ENCODE data around the gene SCARB1. TPM values are rescaled to one million over a fixed set of nuclear protein-coding genes. Genes with fewer than 3 reads are reported as not detected.

The SCARB1 gene
- total and polyA plus RNA-seq, 2 of the 13 experiments (the other 11 are each of a cell fraction or from before 2014, with no cell fraction given) = 63.4 to 160 TPM

GRCh38 chr12:124821252-124822200 lies 42.1 kb downstream of the SCARB1 start (continued):
- no peak for TF ChIP-seq ATF7 (IDR thresholded peaks at IDR 0.05)
- 0 out of 2 replicates have a peak, but pooled peaks have one; percentile 41 for TF ChIP-seq ATF7 (CRISPR knock-in tag; IDR thresholded peaks at IDR 0.05)
- TF ChIP-seq SIN3A (IDR thresholded peaks at IDR 0.05; ENCODE audit: borderline replicate concordance, low read depth, low read length) = no peak
- TF ChIP-seq ZNF530 (CRISPR knock-in tag; IDR thresholded peaks at IDR 0.05; ENCODE audit: low read depth) = no peak
- TF ChIP-seq NFYC (CRISPR knock-in tag; IDR thresholded peaks at IDR 0.05) = no peak
- no peak for TF ChIP-seq HDAC6 (IDR thresholded peaks at IDR 0.05; ENCODE audit: low read depth, low read length)
- no peak for TF ChIP-seq ZNF275 (CRISPR knock-in tag; IDR thresholded peaks at IDR 0.05; ENCODE audit: borderline replicate concordance)
- TF ChIP-seq ATRX (CRISPR knock-in tag; IDR thresholded peaks at IDR 0.05; ENCODE audit: borderline replicate concordance) = no peak
- no peak for TF ChIP-seq AKNA (CRISPR knock-in tag; IDR thresholded peaks at IDR 0.05; ENCODE audit: borderline replicate concordance)
- TF ChIP-seq, protein P1, sequence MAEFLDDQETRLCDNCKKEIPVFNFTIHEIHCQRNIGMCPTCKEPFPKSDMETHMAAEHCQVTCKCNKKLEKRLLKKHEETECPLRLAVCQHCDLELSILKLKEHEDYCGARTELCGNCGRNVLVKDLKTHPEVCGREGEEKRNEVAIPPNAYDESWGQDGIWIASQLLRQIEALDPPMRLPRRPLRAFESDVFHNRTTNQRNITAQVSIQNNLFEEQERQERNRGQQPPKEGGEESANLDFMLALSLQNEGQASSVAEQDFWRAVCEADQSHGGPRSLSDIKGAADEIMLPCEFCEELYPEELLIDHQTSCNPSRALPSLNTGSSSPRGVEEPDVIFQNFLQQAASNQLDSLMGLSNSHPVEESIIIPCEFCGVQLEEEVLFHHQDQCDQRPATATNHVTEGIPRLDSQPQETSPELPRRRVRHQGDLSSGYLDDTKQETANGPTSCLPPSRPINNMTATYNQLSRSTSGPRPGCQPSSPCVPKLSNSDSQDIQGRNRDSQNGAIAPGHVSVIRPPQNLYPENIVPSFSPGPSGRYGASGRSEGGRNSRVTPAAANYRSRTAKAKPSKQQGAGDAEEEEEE (CRISPR knock-in tag; IDR thresholded peaks at IDR 0.05; ENCODE audit: borderline replicate concordance) = peak; percentile 21; the same call in 1 of the 2 replicates
- no peak for TF ChIP-seq ATAD3A (CRISPR knock-in tag; IDR thresholded peaks at IDR 0.05)
- TF ChIP-seq KDM6A (CRISPR knock-in tag; IDR thresholded peaks at IDR 0.05; ENCODE audit: low read depth) = peak; percentile 88
- peak; percentile 74; the same call in 1 of the 2 replicates for TF ChIP-seq MXD4 (CRISPR knock-in tag; IDR thresholded peaks at IDR 0.05)
- TF ChIP-seq, protein P2, sequence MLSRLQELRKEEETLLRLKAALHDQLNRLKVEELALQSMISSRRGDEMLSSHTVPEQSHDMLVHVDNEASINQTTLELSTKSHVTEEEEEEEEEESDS (CRISPR knock-in tag; IDR thresholded peaks at IDR 0.05; ENCODE audit: borderline replicate concordance) = no peak
- TF ChIP-seq, protein P3, sequence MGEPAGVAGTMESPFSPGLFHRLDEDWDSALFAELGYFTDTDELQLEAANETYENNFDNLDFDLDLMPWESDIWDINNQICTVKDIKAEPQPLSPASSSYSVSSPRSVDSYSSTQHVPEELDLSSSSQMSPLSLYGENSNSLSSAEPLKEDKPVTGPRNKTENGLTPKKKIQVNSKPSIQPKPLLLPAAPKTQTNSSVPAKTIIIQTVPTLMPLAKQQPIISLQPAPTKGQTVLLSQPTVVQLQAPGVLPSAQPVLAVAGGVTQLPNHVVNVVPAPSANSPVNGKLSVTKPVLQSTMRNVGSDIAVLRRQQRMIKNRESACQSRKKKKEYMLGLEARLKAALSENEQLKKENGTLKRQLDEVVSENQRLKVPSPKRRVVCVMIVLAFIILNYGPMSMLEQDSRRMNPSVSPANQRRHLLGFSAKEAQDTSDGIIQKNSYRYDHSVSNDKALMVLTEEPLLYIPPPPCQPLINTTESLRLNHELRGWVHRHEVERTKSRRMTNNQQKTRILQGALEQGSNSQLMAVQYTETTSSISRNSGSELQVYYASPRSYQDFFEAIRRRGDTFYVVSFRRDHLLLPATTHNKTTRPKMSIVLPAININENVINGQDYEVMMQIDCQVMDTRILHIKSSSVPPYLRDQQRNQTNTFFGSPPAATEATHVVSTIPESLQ (CRISPR knock-in tag; conservative IDR thresholded peaks at IDR 0.05) = no peak
- TF ChIP-seq ATF1 (CRISPR knock-in tag; IDR thresholded peaks at IDR 0.05) = 0 out of 2 replicates have a peak, but pooled peaks have one; percentile 18
- no peak for TF ChIP-seq ZFP41 (CRISPR knock-in tag; IDR thresholded peaks at IDR 0.05; ENCODE audit: borderline replicate concordance)
